Fibroblast of skin of left quadriceps (primary cell): Measurements from ENCODE around the gene MRAP.

Source experiments
- DNase-seq, 2 experiments: peaks; one replicate each; pipeline ENCODE4 v3.0.0-alpha.2; 2013; ENCODE audit warnings: low read depth in 2 of 2

The MRAP gene

GRCh38 chr21:32322676-32323075 lies 24.0 kb downstream of the MRAP start:
- no peak for DNase-seq

GRCh38 chr21:32325706-32326105 lies 27.1 kb downstream of the MRAP start:
- no peak for DNase-seq

- peak; percentile 48 to 54 for DNase-seq
These were observed 29.9 kb downstream of the MRAP start for GRCh38 chr21:32328595-32328994.

- no peak for DNase-seq
These were observed 30.7 kb downstream of the MRAP start for GRCh38 chr21:32329331-32329730.

- DNase-seq = peak in 1 of 2 experiments; percentile 5
These were observed 31.1 kb downstream of the MRAP start for GRCh38 chr21:32329776-32330175.

GRCh38 chr21:32330784-32331311 lies 32.2 kb downstream of the MRAP start:
- DNase-seq = no peak

- no peak for DNase-seq
These were observed 33.0 kb downstream of the MRAP start for GRCh38 chr21:32331444-32332305.

- no peak for DNase-seq
These were observed 33.9 kb downstream of the MRAP start for GRCh38 chr21:32332463-32332951.

- DNase-seq = no peak
These were observed 35.5 kb downstream of the MRAP start for GRCh38 chr21:32333953-32334673.

GRCh38 chr21:32334980-32335531 lies 36.4 kb downstream of the MRAP start:
- peak in 1 of 2 experiments; percentile 5 for DNase-seq

GRCh38 chr21:32335601-32336575 lies 37.2 kb downstream of the MRAP start:
- peak in 1 of 2 experiments; percentile 6 for DNase-seq

- no peak for DNase-seq
These were observed 38.1 kb downstream of the MRAP start for GRCh38 chr21:32336711-32337110.

GRCh38 chr21:32337206-32337605 lies 38.6 kb downstream of the MRAP start:
- DNase-seq = no peak

- no peak for DNase-seq
These were observed 39.7 kb downstream of the MRAP start for GRCh38 chr21:32338209-32338921.

GRCh38 chr21:32340863-32341848 lies 42.5 kb downstream of the MRAP start:
- no peak for DNase-seq

- DNase-seq = no peak
These were observed 48.3 kb downstream of the MRAP start for GRCh38 chr21:32346951-32347350.

GRCh38 chr21:32347351-32347750 lies 48.7 kb downstream of the MRAP start:
- DNase-seq = no peak

- no peak for DNase-seq
These were observed 49.3 kb downstream of the MRAP start for GRCh38 chr21:32347977-32348376.
